Measurements from ENCODE around the gene EPHA6. TPM values are rescaled to one million over a fixed set of nuclear protein-coding genes. Genes with fewer than 3 reads are reported as not detected.

EPHA6 gene
- total RNA-seq, 1 donor from 2014 or later = not detected

DNA sequence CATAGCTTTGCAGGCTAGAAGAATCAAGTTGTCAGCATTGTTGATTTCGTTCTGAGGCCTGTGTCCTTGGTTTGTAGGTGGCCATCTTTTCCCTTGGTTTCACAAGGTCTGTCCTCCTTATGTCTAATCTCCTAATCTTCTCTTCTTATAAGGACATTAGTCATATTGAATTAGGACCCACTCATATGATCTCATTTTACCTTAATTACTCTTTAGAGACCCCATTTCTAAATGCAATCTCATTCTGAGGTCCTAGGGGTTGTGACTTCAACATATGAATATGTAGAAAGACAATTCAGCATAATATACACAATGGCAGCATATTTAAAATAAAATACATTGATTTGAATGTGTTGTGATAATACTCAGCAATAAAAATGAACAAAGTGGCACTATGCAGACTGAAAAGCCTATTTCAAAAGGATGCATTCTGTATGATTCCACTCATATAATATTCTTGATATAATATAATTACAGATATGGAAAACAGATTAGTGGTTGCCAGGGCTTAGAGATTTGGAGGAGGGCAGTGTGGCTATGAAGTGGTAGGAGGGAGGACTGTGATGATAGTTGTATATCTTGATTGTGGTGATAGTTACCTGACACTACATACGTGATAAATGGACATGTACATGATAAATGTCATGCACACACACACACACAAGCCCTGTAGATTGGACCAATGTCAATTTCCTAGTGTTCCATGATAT lies 431.0 kb downstream of the EPHA6 start:
- Histone ChIP-seq H3K36me3 (no peaks in the 10 kb centered on the region), H3K4me3 (no peak overlapping the region), H3K27me3 (no peaks in the 10 kb centered on the region), H3K9me3 (no peaks in the 10 kb centered on the region), H3K27ac (no peak overlapping the region), H3K4me1 (no peaks in the 10 kb centered on the region)
- no peak for DNase-seq
- ATAC-seq = no peak
- TF ChIP-seq, protein P1, sequence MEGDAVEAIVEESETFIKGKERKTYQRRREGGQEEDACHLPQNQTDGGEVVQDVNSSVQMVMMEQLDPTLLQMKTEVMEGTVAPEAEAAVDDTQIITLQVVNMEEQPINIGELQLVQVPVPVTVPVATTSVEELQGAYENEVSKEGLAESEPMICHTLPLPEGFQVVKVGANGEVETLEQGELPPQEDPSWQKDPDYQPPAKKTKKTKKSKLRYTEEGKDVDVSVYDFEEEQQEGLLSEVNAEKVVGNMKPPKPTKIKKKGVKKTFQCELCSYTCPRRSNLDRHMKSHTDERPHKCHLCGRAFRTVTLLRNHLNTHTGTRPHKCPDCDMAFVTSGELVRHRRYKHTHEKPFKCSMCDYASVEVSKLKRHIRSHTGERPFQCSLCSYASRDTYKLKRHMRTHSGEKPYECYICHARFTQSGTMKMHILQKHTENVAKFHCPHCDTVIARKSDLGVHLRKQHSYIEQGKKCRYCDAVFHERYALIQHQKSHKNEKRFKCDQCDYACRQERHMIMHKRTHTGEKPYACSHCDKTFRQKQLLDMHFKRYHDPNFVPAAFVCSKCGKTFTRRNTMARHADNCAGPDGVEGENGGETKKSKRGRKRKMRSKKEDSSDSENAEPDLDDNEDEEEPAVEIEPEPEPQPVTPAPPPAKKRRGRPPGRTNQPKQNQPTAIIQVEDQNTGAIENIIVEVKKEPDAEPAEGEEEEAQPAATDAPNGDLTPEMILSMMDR (IDR thresholded peaks at IDR 0.05) = no peak
- intact Hi-C loops (cut with DNase I) = no loop called here

- TF ChIP-seq, protein P1 (IDR thresholded peaks at IDR 0.05) = no peak
- H3K27ac ChIP-seq = no peak overlapping the region
- ATAC-seq (no peak), DNase-seq (no peak)
- no peaks in the 10 kb centered on the region for H3K4me1 ChIP-seq
- H3K4me3 ChIP-seq = no peak overlapping the region
- H3K36me3 ChIP-seq = no peaks in the 10 kb centered on the region
- no peaks in the 10 kb centered on the region for H3K27me3 ChIP-seq
- no peaks in the 10 kb centered on the region for H3K9me3 ChIP-seq
- intact Hi-C loops (cut with DNase I) = no loop called here
Observed at GRCh38 chr3:97256060-97256459, 441.7 kb downstream of the EPHA6 start.

DNA sequence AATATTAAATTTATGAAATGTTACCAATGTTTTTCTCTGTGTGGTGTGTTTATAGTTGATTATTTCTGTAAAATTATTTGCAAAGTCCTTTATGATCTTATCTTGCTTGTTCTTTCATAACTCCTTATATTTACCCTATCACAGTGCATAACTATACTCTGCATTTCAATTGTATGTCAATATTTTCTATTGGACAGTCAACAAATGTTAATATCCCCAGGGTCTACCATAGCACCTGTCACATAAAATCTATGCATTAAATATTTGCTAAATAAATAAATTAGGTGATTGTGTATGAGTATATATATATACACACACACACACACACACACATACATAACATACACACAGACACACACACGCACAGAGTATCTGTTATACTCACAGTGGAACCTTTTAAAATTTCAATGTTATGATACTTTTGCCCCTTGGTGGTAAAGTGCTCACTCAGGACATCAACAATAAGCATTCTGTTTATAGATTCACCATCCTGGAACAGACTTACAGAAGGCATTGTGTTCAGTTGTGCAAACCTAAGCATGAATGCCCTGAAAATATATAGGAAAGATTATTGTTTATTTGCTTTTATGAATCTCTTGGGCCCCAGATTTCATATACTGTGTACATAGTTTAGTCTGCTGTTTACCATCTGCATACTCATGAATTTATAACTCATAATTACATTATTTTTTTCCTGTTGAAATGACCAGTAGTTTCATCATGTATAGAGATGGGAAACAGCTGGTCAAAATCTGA lies 443.7 kb downstream of the EPHA6 start:
- no peak overlapping the region for H3K4me3 ChIP-seq
- ATAC-seq = no peak

DNA sequence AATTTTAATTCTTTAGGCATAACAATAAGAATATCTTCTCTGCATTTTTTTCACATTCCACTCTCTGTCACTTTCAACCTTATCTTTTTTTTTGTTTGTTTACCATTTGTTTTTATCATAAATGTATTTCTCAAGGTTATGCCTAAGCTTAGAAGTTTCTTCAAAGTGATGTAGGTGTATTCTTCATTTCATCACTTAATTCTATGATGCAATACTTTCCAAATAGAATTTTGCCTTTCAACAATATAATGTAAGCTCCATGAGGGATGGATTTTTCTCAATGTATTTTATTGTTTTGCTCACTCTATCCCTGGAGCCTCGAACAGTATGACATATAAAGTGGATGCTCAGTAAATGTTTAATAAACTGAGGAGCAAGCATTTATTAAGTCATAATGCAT lies 444.9 kb downstream of the EPHA6 start:
- H3K36me3 ChIP-seq = no peaks in the 10 kb centered on the region
- H3K4me1 ChIP-seq = no peaks in the 10 kb centered on the region
- no peaks in the 10 kb centered on the region for H3K27me3 ChIP-seq
- TF ChIP-seq, protein P1 (IDR thresholded peaks at IDR 0.05) = no peak
- DNase-seq (no peak), ATAC-seq (no peak)
- H3K27ac ChIP-seq = no peak overlapping the region
- intact Hi-C loops (cut with DNase I) = no loop called here
- H3K9me3 ChIP-seq = no peaks in the 10 kb centered on the region
- H3K4me3 ChIP-seq = no peak overlapping the region

More for the DNA sequence above, 443.7 kb downstream of the EPHA6 start:
- intact Hi-C loops (cut with DNase I) = no loop called here
- Histone ChIP-seq H3K4me1 (no peaks in the 10 kb centered on the region), H3K27ac (no peak overlapping the region), H3K9me3 (no peaks in the 10 kb centered on the region), H3K27me3 (no peaks in the 10 kb centered on the region), H3K36me3 (no peaks in the 10 kb centered on the region)
- TF ChIP-seq, protein P1 (IDR thresholded peaks at IDR 0.05) = no peak
- no peak for DNase-seq

DNA sequence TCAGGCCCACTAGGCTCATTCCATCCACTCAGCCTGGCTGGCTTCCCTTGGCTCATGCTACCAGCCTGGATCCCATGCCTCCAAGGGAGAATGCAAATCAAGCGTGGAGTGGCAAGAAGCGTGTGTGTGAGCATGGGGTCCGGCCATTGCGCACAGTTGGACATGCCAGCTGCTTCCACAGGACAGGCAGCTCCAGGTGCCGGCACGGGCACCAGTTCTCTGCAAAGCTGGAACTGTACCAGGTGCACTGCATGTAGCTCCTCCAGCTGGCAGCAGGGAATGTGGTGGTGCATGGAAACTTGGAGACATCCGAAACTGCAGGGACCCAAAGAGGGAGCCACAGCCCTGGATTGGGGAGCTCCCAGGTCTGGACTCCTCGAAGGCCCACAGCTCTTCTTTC lies 449.8 kb downstream of the EPHA6 start:
- intact Hi-C loops (cut with DNase I) = no loop called here
- no peaks in the 10 kb centered on the region for H3K9me3 ChIP-seq

More for the DNA sequence above, 449.8 kb downstream of the EPHA6 start:
- H3K4me1 ChIP-seq = no peaks in the 10 kb centered on the region
- H3K36me3 ChIP-seq = no peaks in the 10 kb centered on the region
- TF ChIP-seq, protein P1 (IDR thresholded peaks at IDR 0.05) = no peak
- no peak overlapping the region for H3K27ac ChIP-seq
- DNase-seq (no peak), ATAC-seq (no peak)
- H3K4me3 ChIP-seq = no peak overlapping the region
- no peaks in the 10 kb centered on the region for H3K27me3 ChIP-seq
